Bronchial epithelial cell (primary cell): ENCODE data around the gene CTAG1B. TPM values are rescaled to one million over a fixed set of nuclear protein-coding genes. Genes with fewer than 3 reads are reported as not detected.
"Not testable (repeated sequence)": the region's sequence is repeated elsewhere in the genome, so short reads cannot be mapped to it uniquely, and the experiment has no call there.

Experiments
- DNase-seq: peaks from one replicate; pipeline ENCODE4 v3.0.0-alpha.2; 2010; ENCODE audit warnings: low read depth
- FAIRE-seq: peaks from 2 replicates; lab custom pipeline; 2011; peaks lifted over from hg19 to GRCh38; lab: Jason Lieb, UNC
- H3K27me3 ChIP-seq: 2 replicates; pipeline ENCODE4 v1.5.1; 2011; ENCODE audit warnings: low read length; ENCODE audit not compliant: control insufficient read depth, insufficient read depth
- H3K36me3 ChIP-seq: 2 replicates; pipeline ENCODE4 v1.5.1; 2011; ENCODE audit warnings: low read length; ENCODE audit not compliant: control insufficient read depth, insufficient read depth
- H3K4me3 ChIP-seq: 2 replicates; pipeline ENCODE4 v1.5.1; 2011; ENCODE audit warnings: mild to moderate bottlenecking, low read depth, low read length, control low read depth
- CTCF ChIP-seq: IDR thresholded peaks from 2 replicates; pipeline ENCODE4 v1.5.1; 2011; ENCODE audit warnings: mild to moderate bottlenecking, moderate library complexity, low read length, control low read depth, inconsistent platforms; ENCODE audit not compliant: insufficient read depth, severe bottlenecking
- total RNA-seq: library from RNA; depleted of rRNA; stranded (reverse); fragments of >200 nt; gene quantifications from 2 replicates; pipeline ENCODE4 v1.2.1, GENCODE V29; 2014

CTAG1B gene
- not detected in 2 replicates for total RNA-seq

- H3K4me3 ChIP-seq, H3K36me3 ChIP-seq, FAIRE-seq, DNase-seq, H3K27me3 ChIP-seq: not testable (repeated sequence)
Measured at GRCh38 chrX:154619182-154619581, at the start of gene CTAG1B. Gene CTAG1B, minus strand, starts transcription at chrX:154619282. Its CDS starts 64 bp downstream, at chrX:154619218.

GRCh38 chrX:154661899-154662298, 42.8 kb upstream of the CTAG1B start:
- DNase-seq = no peak
- no peak for FAIRE-seq
- H3K36me3 ChIP-seq = no peaks in the 10 kb centered on the region

GRCh38 chrX:154661170-154661569, 42.1 kb upstream of the CTAG1B start:
- no peak overlapping the region for H3K4me3 ChIP-seq
- FAIRE-seq = no peak
- no peak for DNase-seq

More at GRCh38 chrX:154661899-154662298, 42.8 kb upstream of the CTAG1B start:
- H3K4me3 ChIP-seq = no peak overlapping the region
- TF ChIP-seq CTCF = no peak
- H3K27me3 ChIP-seq = no peaks in the 10 kb centered on the region

GRCh38 chrX:154660541-154660940, 41.5 kb upstream of the CTAG1B start:
- TF ChIP-seq CTCF = no peak
- FAIRE-seq = no peak

More at GRCh38 chrX:154661170-154661569, 42.1 kb upstream of the CTAG1B start:
- TF ChIP-seq CTCF = no peak
- H3K36me3 ChIP-seq = no peaks in the 10 kb centered on the region
- H3K27me3 ChIP-seq = no peaks in the 10 kb centered on the region

GRCh38 chrX:154658957-154659356, 39.9 kb upstream of the CTAG1B start:
- FAIRE-seq (no peak), DNase-seq (no peak)
- Histone ChIP-seq H3K4me3 (no peak overlapping the region), H3K27me3 (peaks cover 1% of the 10 kb centered on the region), H3K36me3 (no peaks in the 10 kb centered on the region)
- TF ChIP-seq CTCF = no peak

More at GRCh38 chrX:154660541-154660940, 41.5 kb upstream of the CTAG1B start:
- H3K36me3 ChIP-seq = no peaks in the 10 kb centered on the region
- H3K4me3 ChIP-seq = no peak overlapping the region
- no peak for DNase-seq
- peaks cover under 1% of the 10 kb centered on the region for H3K27me3 ChIP-seq

GRCh38 chrX:154658187-154658586, 39.1 kb upstream of the CTAG1B start:
- Histone ChIP-seq H3K4me3 (no peak overlapping the region), H3K27me3 (peaks cover 1% of the 10 kb centered on the region), H3K36me3 (no peaks in the 10 kb centered on the region)
- DNase-seq (no peak), FAIRE-seq (no peak)
- no peak for TF ChIP-seq CTCF
